ENCODE results near the gene CR2.

DNA sequence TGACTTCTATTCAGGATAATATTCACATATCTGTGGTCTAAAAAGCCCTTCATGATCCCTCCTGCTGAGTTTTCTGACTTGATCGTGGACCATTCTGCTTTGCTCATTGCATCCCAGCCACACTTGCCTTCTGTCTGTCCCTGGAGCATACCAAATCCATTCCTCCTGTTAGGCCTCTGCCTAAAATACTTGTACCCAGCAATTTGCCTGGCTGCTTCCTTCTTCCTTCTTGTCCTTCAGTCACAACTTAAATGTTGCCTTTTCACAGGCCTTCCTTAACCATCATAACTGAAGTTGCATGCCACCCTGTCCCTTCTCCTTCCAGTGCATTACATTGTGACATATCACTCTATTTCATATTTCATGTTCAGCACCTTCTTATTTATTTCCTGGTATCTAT, 4.3 kb downstream of the CR2 start:
- TF ChIP-seq EZH2 (IDR thresholded peaks at IDR 0.05; ENCODE audit: low read length, unreplicated experiment) (no peak), EZH2phosphoT487 (IDR thresholded peaks at IDR 0.05; ENCODE audit: borderline replicate concordance, low read length) (no peak)
- TF ChIP-seq, protein P1, sequence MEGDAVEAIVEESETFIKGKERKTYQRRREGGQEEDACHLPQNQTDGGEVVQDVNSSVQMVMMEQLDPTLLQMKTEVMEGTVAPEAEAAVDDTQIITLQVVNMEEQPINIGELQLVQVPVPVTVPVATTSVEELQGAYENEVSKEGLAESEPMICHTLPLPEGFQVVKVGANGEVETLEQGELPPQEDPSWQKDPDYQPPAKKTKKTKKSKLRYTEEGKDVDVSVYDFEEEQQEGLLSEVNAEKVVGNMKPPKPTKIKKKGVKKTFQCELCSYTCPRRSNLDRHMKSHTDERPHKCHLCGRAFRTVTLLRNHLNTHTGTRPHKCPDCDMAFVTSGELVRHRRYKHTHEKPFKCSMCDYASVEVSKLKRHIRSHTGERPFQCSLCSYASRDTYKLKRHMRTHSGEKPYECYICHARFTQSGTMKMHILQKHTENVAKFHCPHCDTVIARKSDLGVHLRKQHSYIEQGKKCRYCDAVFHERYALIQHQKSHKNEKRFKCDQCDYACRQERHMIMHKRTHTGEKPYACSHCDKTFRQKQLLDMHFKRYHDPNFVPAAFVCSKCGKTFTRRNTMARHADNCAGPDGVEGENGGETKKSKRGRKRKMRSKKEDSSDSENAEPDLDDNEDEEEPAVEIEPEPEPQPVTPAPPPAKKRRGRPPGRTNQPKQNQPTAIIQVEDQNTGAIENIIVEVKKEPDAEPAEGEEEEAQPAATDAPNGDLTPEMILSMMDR (conservative IDR thresholded peaks at IDR 0.05; ENCODE audit: low read depth, low read length), result no peak
